HEK293 (cell line): ENCODE measurements around the gene CEND1.

ENCODE experiments used
- GLIS1 ChIP-seq: fragments of 450-650 bp; formaldehyde crosslinking; IDR thresholded peaks from 2 replicates; pipeline ENCODE4 v1.5.1; 2016; ENCODE audit warnings: missing biosample characterization, missing genetic modification characterization
- PRDM10 ChIP-seq: fragments of 450-650 bp; formaldehyde crosslinking; IDR thresholded peaks from 2 replicates; pipeline ENCODE4 v1.5.1; 2016; ENCODE audit warnings: missing biosample characterization, missing genetic modification characterization
- SP2 ChIP-seq: fragments of 450-650 bp; formaldehyde crosslinking; IDR thresholded peaks from 2 replicates; pipeline ENCODE4 v1.5.1; 2016; ENCODE audit warnings: missing biosample characterization, missing genetic modification characterization
- ZBTB11 ChIP-seq: fragments of 450-650 bp; formaldehyde crosslinking; conservative IDR thresholded peaks from 2 replicates; pipeline ENCODE4 v1.5.1; 2016; ENCODE audit warnings: low read depth, missing biosample characterization, missing genetic modification characterization
- ZBTB20 ChIP-seq: fragments of 450-650 bp; formaldehyde crosslinking; IDR thresholded peaks from 2 replicates; pipeline ENCODE4 v1.5.1; 2016; ENCODE audit warnings: missing biosample characterization, missing genetic modification characterization
- ZBTB44 ChIP-seq: fragments of 450-650 bp; IDR thresholded peaks from 2 replicates; pipeline ENCODE4 v1.5.1; 2018; ENCODE audit warnings: missing biosample characterization, mild to moderate bottlenecking, missing genetic modification characterization
- ZBTB7A ChIP-seq: fragments of 450-650 bp; formaldehyde crosslinking; IDR thresholded peaks from 2 replicates; pipeline ENCODE4 v1.5.1; 2016; ENCODE audit warnings: low read depth, missing biosample characterization, missing genetic modification characterization
- ZNF18 ChIP-seq: fragments of 450-650 bp; formaldehyde crosslinking; IDR thresholded peaks from 2 replicates; pipeline ENCODE4 v1.5.1; 2016; ENCODE audit warnings: missing biosample characterization, missing genetic modification characterization
- ZNF561 ChIP-seq: fragments of 450-650 bp; IDR thresholded peaks from 2 replicates; pipeline ENCODE4 v1.5.1; 2018; ENCODE audit warnings: missing biosample characterization, missing genetic modification characterization, borderline replicate concordance
- ZNF629 ChIP-seq: fragments of 450-650 bp; formaldehyde crosslinking; IDR thresholded peaks from 2 replicates; pipeline ENCODE4 v1.5.1; 2017; ENCODE audit warnings: missing biosample characterization, missing genetic modification characterization
- ZNF837 ChIP-seq: fragments of 450-650 bp; formaldehyde crosslinking; IDR thresholded peaks from 2 replicates; pipeline ENCODE4 v1.5.1; 2016; ENCODE audit warnings: missing biosample characterization, missing genetic modification characterization
- TF ChIP-seq, protein P1 (sequence below): fragments of 450-650 bp; formaldehyde crosslinking; IDR thresholded peaks from 2 replicates; pipeline ENCODE4 v1.5.1; 2016; ENCODE audit warnings: missing biosample characterization, missing genetic modification characterization
- TF ChIP-seq, protein P2 (sequence below): fragments of 450-650 bp; formaldehyde crosslinking; IDR thresholded peaks from 2 replicates; pipeline ENCODE4 v1.5.1; 2016; ENCODE audit warnings: missing biosample characterization, missing genetic modification characterization

CEND1 gene

DNA sequence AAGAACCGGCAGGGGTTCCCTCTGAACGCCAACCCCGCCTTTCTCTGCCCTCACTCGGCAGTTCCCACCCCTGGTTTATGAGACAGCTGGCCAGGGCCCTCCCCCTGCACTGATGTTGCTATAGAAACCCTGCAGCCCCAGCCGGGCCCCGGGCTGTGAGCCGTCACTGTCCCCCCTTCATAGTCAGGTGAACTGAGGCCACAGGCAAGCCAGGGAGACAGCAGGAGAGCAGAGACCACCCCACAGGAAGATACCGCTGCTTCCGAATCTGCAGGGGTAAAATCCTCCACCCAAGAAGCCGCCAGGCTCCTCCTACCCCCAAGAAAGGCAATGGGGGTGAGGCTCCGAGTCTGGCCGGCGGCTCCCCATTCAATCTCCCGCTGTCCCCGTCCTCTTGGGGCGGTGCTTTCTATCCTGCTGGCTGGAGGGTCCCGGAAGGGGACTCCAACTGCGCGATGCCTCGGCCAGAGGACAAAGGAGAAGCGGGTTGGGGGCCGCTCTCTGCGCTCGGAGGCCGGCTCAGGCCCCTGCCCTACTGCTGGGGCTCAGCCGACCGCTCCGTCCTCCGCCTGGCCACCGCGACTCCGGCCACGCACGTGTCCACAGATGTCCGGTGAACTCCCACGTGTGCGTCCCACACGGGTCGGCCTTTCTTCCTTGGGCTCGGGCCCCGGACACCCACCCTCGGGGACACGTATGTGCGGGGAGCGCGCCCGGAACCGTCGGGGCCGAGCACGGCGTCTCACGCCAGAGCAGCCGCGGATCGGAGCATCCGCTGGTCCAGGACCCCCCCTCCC lies 7.6 kb upstream of the CEND1 start (continued):
- TF ChIP-seq ZBTB44 (tag by site-specific recombination) (peak; percentile 45; the same call in 1 of the 2 replicates), ZBTB7A (tag by site-specific recombination) (peak; percentile 90), ZBTB20 (peak; percentile 78), GLIS1 (tag by site-specific recombination) (peak; percentile 99), ZBTB11 (tag by site-specific recombination) (0 out of 2 replicates have a peak, but pooled peaks have one; percentile 35), ZNF18 (tag by site-specific recombination) (peak; percentile 97), SP2 (tag by site-specific recombination) (peak; percentile 59), ZNF837 (peak; percentile 93), ZNF561 (tag by site-specific recombination) (peak; percentile 30; the same call in 1 of the 2 replicates), PRDM10 (tag by site-specific recombination) (peak; percentile 66; the same call in 1 of the 2 replicates), ZNF629 (tag by site-specific recombination) (0 out of 2 replicates have a peak, but pooled peaks have one; percentile 13)
- TF ChIP-seq, protein P1, sequence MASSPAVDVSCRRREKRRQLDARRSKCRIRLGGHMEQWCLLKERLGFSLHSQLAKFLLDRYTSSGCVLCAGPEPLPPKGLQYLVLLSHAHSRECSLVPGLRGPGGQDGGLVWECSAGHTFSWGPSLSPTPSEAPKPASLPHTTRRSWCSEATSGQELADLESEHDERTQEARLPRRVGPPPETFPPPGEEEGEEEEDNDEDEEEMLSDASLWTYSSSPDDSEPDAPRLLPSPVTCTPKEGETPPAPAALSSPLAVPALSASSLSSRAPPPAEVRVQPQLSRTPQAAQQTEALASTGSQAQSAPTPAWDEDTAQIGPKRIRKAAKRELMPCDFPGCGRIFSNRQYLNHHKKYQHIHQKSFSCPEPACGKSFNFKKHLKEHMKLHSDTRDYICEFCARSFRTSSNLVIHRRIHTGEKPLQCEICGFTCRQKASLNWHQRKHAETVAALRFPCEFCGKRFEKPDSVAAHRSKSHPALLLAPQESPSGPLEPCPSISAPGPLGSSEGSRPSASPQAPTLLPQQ = peak; percentile 13; the same call in 1 of the 2 replicates
- TF ChIP-seq, protein P2, sequence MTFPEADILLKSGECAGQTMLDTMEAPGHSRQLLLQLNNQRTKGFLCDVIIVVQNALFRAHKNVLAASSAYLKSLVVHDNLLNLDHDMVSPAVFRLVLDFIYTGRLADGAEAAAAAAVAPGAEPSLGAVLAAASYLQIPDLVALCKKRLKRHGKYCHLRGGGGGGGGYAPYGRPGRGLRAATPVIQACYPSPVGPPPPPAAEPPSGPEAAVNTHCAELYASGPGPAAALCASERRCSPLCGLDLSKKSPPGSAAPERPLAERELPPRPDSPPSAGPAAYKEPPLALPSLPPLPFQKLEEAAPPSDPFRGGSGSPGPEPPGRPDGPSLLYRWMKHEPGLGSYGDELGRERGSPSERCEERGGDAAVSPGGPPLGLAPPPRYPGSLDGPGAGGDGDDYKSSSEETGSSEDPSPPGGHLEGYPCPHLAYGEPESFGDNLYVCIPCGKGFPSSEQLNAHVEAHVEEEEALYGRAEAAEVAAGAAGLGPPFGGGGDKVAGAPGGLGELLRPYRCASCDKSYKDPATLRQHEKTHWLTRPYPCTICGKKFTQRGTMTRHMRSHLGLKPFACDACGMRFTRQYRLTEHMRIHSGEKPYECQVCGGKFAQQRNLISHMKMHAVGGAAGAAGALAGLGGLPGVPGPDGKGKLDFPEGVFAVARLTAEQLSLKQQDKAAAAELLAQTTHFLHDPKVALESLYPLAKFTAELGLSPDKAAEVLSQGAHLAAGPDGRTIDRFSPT (tag by site-specific recombination) = no peak
